Muscle of back (tissue), 13 donors: ENCODE data around the gene NPS. TPM values are rescaled to one million over a fixed set of nuclear protein-coding genes. Genes with fewer than 3 reads are reported as not detected.

ENCODE experiments used
- DNase-seq, 3 donors: peaks; one replicate each; pipeline versions ENCODE4 v3.0.0 to v3.0.0-alpha.2; 2013
- long read RNA-seq, 9 donors: transcript quantifications; one replicate each; lab custom pipeline, GENCODE V29; 2026
- polyA plus RNA-seq, 10 donors: library from polyadenylated mRNA; unstranded; fragments of 120-200 nt; gene quantifications; one replicate each; pipeline ENCODE4 v1.2.1, GENCODE V29; 2013; ENCODE audit not compliant: insufficient read length in 10 of 10

NPS gene, protein sequence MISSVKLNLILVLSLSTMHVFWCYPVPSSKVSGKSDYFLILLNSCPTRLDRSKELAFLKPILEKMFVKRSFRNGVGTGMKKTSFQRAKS
- 1 to 10 TPM in 1 of 10 donors, not detected in 9; 1.4 TPM for polyA plus RNA-seq
- long read RNA-seq, donor 1: 0 reads
- long read RNA-seq, donor 2: 0 reads
- long read RNA-seq, donor 3: 0 reads
- long read RNA-seq, donor 4: 0 reads
- long read RNA-seq, donor 5: 0 reads
- long read RNA-seq, donor 6: 0 reads
- long read RNA-seq, donor 7: 0 reads
- long read RNA-seq, donor 8: 0 reads
- long read RNA-seq, donor 9: 0 reads

GRCh38 chr10:127549009-127549408 is at the start of gene NPS:
Gene NPS (plus strand): TSS chr10:127549309. CDS start chr10:127549369, 60 bp downstream.
- DNase-seq: no peak

GRCh38 chr10:127500127-127500526 is 49.0 kb upstream of the NPS start:
- DNase-seq: no peak

DNA sequence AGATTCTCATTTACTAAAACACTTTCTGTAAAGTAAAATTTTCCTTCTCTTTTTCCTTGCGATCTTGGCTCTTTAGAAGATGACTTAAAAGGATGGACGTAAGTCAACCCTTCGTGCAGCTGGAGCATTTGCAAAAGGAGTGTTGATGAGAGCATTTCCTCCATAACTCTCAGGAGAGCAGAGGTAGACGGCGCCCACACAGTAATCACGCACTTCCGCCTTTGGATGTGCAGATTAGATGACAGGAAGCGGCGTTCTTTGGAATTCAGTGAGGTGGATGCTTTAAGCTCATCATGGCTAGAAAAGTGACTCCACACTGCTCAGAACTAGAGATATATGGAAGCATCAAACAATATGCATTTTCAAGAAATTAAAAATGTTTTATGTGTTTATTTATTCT is 43.0 kb upstream of the NPS start:
- DNase-seq: no peak

DNA sequence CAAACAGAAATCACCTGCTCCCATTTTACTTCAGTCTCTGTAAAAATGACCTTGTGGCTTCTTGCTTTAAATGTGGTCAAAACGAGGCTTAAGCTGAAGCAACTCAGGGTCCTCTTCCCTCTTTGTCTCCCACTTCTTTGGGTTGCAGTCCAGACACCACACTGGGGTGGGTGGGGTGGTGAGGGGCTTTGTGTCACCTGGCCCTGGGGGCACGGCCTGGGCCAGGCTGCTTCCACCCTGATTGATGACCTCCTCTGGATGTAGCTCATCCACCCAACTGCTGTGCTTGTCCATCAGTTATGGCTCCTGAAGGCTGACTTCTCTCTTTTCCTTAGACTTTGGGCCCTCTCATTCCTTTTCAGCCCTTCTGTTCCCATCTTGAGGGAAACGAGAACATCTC is 26.8 kb upstream of the NPS start:
- no peak for DNase-seq

DNA sequence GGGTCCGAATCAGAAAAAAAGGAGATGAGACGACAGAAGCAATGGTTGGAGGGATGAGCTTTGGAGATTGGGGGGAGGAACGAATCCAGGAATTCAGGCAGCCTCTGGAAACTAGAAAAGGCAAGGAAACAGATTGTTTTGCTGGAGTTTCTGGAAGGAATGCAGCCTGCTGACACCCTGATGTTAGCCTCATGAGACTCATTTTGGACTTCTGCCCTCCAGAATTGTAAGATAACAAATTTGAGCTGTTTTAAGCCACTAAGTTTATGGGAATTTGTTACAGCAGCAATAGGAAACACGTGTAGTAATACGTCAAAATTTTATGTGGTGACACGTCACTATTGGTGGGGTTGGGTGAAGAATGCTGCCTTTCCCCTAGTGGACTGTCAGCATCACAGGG is 25.6 kb upstream of the NPS start:
- DNase-seq: peak; percentile 12 to 70 (median 59)

DNA sequence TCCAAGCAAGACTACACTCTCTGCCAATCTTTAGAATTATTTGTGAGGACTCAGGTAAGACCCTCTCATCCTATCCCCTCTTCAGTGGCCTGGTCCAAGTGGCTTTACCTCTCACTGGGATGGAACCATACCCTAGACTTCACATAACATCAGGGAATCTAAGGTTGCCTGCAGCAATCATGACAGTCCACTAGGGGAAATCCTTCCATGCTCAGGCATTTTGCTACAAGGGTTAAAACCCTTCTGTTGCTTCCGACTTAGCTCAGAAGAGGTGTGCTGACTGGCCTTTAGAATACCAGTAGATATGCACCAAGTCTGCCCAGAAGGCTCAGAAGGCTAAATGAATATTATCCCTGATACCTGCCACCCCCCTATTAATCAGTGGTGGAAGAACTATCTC is 24.9 kb upstream of the NPS start:
- no peak for DNase-seq

DNA sequence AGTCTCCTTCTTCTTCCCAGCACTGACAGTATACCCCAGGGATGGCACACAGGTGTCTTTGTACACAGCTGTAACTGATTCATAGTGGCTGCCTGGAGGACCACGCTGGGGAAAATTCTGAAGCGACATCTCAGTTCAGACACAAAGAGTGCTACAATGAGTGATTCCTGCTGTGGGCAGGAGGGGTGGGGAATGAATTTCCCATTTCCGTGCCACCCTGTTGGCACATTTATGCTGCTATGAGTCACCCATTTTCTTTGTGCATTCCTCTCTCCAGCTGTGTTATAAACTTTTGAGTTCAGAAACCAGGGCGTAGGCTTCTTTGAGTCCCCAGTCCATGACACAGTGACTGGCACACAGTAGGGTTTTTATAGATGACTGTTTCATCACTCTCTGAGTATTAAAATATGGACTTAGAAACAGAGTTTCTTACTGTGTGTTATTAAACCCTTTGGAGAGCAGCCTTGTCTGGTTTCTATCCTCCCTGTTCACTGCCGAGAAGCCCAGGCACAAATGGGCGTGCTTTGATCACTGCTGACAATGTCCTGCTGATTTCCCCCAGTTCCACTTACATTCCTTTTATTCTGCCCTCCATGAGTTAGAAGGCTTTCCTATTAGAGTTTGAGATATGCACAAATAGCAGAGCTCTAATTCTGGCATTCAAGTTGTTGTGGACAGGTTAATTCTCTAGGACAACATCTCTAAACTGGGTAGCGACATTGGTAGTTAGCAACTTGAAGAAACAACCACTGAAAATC is 24.0 kb upstream of the NPS start:
- no peak for DNase-seq

GRCh38 chr10:127525686-127526085 is 23.4 kb upstream of the NPS start:
- DNase-seq: no peak

- DNase-seq: no peak
These were observed 22.9 kb upstream of the NPS start for GRCh38 chr10:127526161-127526560.

- DNase-seq: no peak
These were observed 21.8 kb upstream of the NPS start for GRCh38 chr10:127527320-127527719.

DNA sequence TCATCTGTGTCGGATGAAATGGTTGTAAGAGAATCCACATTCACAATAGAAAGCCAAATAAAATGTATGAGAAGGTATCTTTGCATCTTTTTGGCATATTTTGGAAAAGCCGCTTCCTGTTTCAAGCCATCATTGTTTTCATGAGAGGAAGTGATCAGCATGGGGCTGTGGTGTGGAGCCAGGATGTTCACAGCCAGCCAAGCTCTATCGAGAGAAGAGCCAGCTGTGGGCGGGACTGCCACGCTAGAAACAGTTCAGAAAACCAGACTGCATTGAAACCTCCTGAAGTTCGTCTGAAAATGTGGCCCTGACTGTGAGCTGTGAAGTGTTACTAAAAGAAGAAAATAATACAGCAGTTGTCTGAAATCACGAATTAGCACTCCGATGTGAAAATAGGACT is 21.2 kb upstream of the NPS start:
- peak in 2 of 3 donors; percentile 52 to 72 for DNase-seq

- no peak for DNase-seq
These were observed 16.9 kb upstream of the NPS start for GRCh38 chr10:127532193-127532592.

GRCh38 chr10:127532659-127533058 is 16.4 kb upstream of the NPS start:
- DNase-seq: no peak

- DNase-seq: no peak
These were observed 15.0 kb upstream of the NPS start for GRCh38 chr10:127534074-127534473.

DNA sequence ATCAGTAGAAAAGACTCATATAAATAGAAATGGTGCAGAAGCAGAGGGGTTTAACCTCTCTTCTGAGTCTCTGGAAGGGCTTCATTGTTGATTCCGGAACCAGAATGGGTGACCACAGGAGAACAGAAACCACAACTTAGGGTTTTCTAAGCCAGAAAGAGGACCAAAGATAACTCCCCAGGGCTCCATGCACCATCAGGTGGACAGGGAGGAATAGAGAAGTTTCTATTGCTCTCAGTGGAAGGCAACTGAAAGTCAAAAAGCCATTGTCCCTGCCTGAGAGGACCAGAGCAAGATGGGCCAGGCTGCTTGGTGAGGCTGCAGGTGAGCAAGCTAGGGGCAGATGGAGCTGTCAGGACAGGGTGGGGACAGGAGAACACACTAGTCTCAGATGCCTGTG is 14.6 kb upstream of the NPS start:
- DNase-seq: no peak

- DNase-seq: no peak
These were observed 13.2 kb upstream of the NPS start for GRCh38 chr10:127535802-127536515.

- no peak for DNase-seq
These were observed 11.9 kb upstream of the NPS start for GRCh38 chr10:127536972-127537760.

GRCh38 chr10:127537924-127538323 is 11.2 kb upstream of the NPS start:
- no peak for DNase-seq

DNA sequence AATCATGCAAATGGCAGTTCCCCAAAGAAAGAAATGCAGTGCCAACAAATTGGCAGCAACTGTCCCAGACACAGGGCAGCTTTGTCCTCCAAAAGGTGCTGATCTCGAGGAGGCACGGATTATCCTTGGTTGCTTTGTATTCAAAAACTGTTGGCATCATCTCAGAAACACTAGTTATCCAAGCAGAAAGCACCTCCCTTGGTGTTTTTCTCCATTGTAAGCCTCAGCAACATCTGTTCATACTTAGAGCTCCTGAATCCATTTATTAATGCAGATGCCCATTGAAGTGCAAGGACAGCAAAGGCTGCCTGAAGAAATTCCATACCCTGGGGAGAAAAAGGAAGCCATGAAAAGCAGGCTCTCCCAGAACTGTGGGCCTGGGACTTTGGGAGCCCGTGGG is 1.1 kb upstream of the NPS start:
- DNase-seq: no peak

DNA sequence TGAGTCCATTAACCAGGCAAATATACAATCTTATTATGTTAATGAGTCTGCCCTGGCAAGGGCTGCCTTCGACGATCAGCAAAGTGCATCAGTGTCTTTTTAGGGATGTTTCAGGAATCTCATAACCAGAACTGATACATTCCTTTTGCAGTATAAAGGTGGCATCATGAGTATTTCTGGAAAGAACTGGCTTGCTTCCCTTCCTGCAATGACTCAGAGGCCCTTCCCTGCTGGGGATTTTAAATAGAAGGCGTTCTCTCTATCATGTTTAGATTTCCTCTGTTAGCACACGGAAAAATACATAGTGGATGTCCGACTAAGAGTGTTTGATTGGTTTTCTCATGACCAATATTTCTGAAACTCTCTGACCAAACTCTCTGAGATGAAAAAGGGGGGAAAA is 1.8 kb downstream of the NPS start:
- no peak for DNase-seq

DNA sequence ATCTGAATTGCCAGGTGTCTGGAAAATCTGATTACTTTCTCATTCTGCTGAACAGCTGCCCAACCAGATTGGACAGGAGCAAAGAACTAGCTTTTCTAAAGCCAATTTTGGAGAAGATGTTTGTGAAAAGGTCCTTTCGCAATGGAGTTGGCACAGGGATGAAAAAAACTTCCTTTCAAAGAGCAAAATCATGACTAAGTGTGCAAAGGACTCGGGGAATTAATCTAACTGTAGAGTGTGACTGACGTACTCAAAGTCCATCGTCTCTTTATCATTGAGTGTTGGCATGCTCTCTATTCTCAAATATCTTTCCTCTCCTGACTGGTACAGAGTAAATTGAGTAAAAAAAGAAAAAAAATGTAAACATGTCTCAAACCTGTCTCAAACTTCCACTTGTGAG is 3.3 kb downstream of the NPS start:
- DNase-seq: no peak

DNA sequence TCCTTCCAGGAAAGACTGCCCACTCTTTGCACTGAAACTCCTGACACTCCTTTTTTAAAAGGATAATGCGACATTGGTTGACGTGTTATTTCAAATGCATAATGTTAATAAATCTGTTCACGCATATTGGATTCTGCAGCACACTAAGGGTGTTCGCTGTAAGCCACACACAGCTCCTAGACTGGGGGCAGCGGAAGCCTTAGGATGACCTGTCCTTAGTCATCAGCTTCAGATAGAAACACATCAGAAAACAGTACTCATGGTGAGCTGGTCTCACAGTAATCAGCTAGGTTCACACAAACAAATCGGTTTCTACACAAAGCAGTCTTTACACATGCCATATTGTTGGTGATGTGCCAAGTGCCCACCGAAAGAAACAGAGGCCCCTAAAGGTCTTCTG is 4.3 kb downstream of the NPS start:
- no peak for DNase-seq
